Tibial artery (tissue), 4 donors: Measurements from ENCODE around the gene RNF217.

ENCODE experiments used
- DNase-seq, 2 donors: peaks; one replicate each; pipeline ENCODE4 v3.0.0-alpha.2; 2019
- H3K27ac ChIP-seq, 2 donors: fragments of 200-600 bp; sonication (generic) in 1 of 2; 1 replicate in 1 of 2; 2 replicates in 1 of 2; pipeline ENCODE4 v1.5.1; 2018 to 2019; ENCODE audit warnings: mild to moderate bottlenecking in 1 of 2
- H3K27me3 ChIP-seq, 2 donors: fragments of 200-600 bp; sonication (generic) in 1 of 2; one replicate each; pipeline versions ENCODE4 v1.5.1 to v1.6.0; 2016 to 2019
- H3K36me3 ChIP-seq, 3 donors: fragments of 200-600 bp; sonication (generic) in 2 of 3; one replicate each; pipeline ENCODE4 v1.5.1; 2016 to 2019; ENCODE audit warnings: mild to moderate bottlenecking in 2 of 3
- H3K4me1 ChIP-seq, 4 donors: fragments of 200-600 bp; sonication (generic) in 2 of 4; 1 replicate in 3 of 4; 2 replicates in 1 of 4; pipeline ENCODE4 v1.5.1; 2016 to 2019
- H3K4me3 ChIP-seq, 2 donors: fragments of 200-600 bp; sonication (generic) in 1 of 2; 1 replicate in 1 of 2; 2 replicates in 1 of 2; pipeline ENCODE4 v1.5.1; 2018 to 2019; ENCODE audit warnings: mild to moderate bottlenecking in 2 of 2
- H3K9me3 ChIP-seq, 3 donors: fragments of 200-600 bp; sonication (generic) in 1 of 3; one replicate each; pipeline ENCODE4 v1.5.1; 2016 to 2019
- intact Hi-C: fragments of 100-400 bp; cut with DNase I; formaldehyde crosslinking; loops from one replicate; pipeline ENCODE4 v1.15.0; 2023; ENCODE audit warnings: low total_unique reads
- TF ChIP-seq, protein P1 (sequence below), 2 experiments: fragments of 200-600 bp in 1 of 2; fragments of 450-650 bp in 1 of 2; IDR thresholded peaks; one replicate each; pipeline ENCODE4 v1.5.1; 2017 to 2019; ENCODE audit warnings: antibody characterized with exemption in 2 of 2, mild to moderate bottlenecking in 1 of 2, moderate library complexity in 1 of 2

The RNF217 gene

DNA sequence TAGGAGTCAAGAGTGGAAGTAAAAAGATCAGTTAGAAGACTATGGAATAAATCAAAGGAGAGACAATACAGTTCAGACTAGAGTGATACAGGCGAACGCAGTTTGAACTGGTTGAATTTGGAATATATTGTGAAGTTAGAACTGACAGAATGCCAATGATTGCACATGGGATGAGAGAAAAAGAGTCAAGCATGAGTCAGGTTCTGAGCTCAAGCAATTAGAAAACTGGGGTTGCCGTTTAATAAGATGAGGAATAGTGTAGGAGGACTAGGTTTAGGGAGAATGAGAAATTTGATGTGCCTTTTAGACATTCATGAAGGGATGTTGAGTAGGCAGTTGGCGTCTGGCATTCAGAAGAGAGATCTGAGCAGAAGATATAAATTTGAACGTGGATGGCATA is 8.0 kb downstream of the RNF217 start:
- DNase-seq: no peak
- no peak overlapping the region for H3K27ac ChIP-seq
- TF ChIP-seq, protein P1, sequence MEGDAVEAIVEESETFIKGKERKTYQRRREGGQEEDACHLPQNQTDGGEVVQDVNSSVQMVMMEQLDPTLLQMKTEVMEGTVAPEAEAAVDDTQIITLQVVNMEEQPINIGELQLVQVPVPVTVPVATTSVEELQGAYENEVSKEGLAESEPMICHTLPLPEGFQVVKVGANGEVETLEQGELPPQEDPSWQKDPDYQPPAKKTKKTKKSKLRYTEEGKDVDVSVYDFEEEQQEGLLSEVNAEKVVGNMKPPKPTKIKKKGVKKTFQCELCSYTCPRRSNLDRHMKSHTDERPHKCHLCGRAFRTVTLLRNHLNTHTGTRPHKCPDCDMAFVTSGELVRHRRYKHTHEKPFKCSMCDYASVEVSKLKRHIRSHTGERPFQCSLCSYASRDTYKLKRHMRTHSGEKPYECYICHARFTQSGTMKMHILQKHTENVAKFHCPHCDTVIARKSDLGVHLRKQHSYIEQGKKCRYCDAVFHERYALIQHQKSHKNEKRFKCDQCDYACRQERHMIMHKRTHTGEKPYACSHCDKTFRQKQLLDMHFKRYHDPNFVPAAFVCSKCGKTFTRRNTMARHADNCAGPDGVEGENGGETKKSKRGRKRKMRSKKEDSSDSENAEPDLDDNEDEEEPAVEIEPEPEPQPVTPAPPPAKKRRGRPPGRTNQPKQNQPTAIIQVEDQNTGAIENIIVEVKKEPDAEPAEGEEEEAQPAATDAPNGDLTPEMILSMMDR (IDR thresholded peaks at IDR 0.05): no peak
- H3K27me3 ChIP-seq: no peaks in the 10 kb centered on the region
- peaks cover 0 to 56% (median 30%) of the 10 kb centered on the region in 4 donors for H3K4me1 ChIP-seq
- intact Hi-C loops: no loop called here
- no peak overlapping the region for H3K4me3 ChIP-seq
- H3K9me3 ChIP-seq: no peaks in the 10 kb centered on the region
- H3K36me3 ChIP-seq: peaks cover 11 to 27% (median 19%) of the 10 kb centered on the region in 3 donors

DNA sequence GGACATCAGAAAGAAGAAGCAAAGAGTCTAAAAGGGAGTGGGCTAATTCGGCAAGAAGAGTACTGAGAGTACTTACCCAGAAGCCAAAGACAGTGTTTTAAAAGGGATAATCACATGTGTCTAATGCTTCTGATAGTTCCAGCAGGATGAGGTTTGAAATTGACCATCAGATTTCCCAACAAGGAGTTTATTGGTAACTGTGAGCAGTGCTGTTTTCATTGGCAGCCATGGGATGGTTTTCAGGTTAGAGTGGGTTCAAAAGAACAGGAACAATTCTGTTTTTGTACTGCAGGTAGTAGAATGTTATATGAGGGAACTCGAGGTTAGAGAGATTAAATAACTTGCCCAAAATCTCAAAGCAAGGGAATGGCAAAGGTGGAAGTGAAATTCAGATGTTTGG is 8.5 kb downstream of the RNF217 start:
- Histone ChIP-seq H3K36me3 (peaks cover 11 to 27% (median 19%) of the 10 kb centered on the region in 3 donors), H3K4me3 (no peak overlapping the region), H3K27me3 (no peaks in the 10 kb centered on the region), H3K9me3 (no peaks in the 10 kb centered on the region), H3K27ac (no peak overlapping the region), H3K4me1 (peaks cover 0 to 51% (median 28%) of the 10 kb centered on the region in 4 donors)
- TF ChIP-seq, protein P1 (IDR thresholded peaks at IDR 0.05): no peak
- intact Hi-C loops: no loop called here
- no peak for DNase-seq

GRCh38 chr6:124973780-124974179 is 11.5 kb downstream of the RNF217 start:
- H3K27me3 ChIP-seq: no peaks in the 10 kb centered on the region
- H3K36me3 ChIP-seq: peaks cover 24 to 36% (median 28%) of the 10 kb centered on the region in 3 donors
- intact Hi-C loops: no loop called here
- H3K9me3 ChIP-seq: peaks cover 0 to 6% (median 6%) of the 10 kb centered on the region in 3 donors
- no peak for DNase-seq
- TF ChIP-seq, protein P1 (IDR thresholded peaks at IDR 0.05): no peak
- no peak overlapping the region for H3K4me3 ChIP-seq
- peaks cover 0 to 35% (median 13%) of the 10 kb centered on the region in 4 donors for H3K4me1 ChIP-seq
- H3K27ac ChIP-seq: no peak overlapping the region

DNA sequence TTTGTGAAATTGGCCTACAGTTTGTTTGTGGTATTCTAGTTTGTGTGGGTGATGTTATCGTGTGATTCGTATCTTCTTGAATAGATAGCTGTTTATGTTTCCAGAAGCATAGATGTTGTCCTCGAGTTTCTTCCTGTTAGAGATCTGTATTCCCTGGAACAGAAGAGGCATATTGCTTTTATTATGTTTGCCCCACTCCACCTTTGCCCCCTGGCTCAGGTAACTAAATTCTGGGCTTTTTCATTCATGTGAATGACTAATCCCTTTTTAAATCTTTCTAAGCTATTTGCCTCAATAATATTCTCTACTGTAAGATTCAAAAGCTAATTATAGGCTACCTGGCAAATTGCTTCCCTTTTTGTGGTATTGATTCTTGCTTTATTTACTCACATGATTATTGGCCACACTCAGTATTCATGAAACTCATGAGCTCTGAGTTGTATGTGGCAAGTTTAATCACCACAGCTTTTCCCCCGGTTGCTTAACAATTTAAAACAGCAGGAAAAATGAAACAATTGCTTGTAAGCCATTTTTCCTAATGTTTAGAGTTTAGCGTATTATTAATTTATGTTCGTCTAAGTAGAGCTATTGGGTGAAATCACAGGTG is 12.6 kb downstream of the RNF217 start:
- H3K27ac ChIP-seq: no peak overlapping the region
- intact Hi-C loops: no loop called here
- TF ChIP-seq, protein P1 (IDR thresholded peaks at IDR 0.05): no peak
- H3K4me3 ChIP-seq: no peak overlapping the region
- peaks cover 0 to 9% (median 6%) of the 10 kb centered on the region in 3 donors for H3K9me3 ChIP-seq
- no peaks in the 10 kb centered on the region for H3K27me3 ChIP-seq
- H3K36me3 ChIP-seq: peaks cover 27 to 41% (median 34%) of the 10 kb centered on the region in 3 donors
- peaks cover 0 to 32% (median 12%) of the 10 kb centered on the region in 4 donors for H3K4me1 ChIP-seq
- no peak for DNase-seq

DNA sequence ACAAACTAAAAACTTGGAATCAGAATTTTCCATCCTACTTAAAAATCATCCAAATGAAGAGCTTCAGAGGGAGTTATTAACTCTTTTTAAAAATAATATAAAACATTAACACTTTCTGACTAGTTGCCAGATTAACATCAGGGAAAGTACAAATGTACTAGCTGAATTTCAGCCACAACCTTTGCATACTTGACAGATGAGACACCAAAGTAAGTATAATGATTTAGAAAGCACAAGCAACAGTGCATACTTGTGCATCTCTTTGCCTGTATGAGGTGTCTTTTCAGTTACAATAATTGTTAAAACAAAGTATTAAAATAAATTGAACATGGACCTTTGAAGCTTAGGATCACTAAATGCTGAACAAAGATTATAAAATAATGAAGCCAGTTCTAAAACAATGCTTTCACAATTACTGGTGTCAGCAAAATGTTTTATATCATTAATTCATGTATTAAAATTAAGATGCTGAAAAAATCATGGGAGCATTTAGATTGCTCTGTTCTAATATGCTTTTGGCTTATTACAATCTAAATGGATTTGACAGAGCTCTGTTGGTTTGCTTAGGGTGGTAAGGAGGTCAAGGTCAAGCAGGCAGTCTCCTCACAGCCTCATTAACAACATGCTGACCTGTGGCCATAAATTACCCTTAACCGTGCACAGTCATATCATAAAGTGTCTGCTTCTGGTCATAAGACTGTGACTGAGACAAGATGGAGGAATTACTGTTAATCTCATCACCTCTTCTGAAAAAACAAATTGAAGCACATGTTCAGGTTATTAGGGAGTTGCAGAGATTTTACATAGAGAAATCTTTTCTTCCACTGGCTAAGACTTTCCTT is 15.1 kb downstream of the RNF217 start:
- no peaks in the 10 kb centered on the region for H3K27me3 ChIP-seq
- DNase-seq: no peak
- peaks cover 23 to 31% (median 23%) of the 10 kb centered on the region in 3 donors for H3K36me3 ChIP-seq
- TF ChIP-seq, protein P1 (IDR thresholded peaks at IDR 0.05): no peak
- peaks cover 0 to 39% (median 2%) of the 10 kb centered on the region in 4 donors for H3K4me1 ChIP-seq
- intact Hi-C loops: no loop called here
- H3K27ac ChIP-seq: no peak overlapping the region
- H3K4me3 ChIP-seq: no peak overlapping the region
- peaks cover 0 to 9% (median 6%) of the 10 kb centered on the region in 3 donors for H3K9me3 ChIP-seq
